GM18511 (cell line): Measurements from ENCODE around the gene GNA14.
"Not testable (repeated sequence)": the region's sequence is repeated elsewhere in the genome, so short reads cannot be mapped to it uniquely, and the experiment has no call there.

Source experiments
- ATAC-seq: cut with Tn5 transposase; IDR thresholded peaks from one replicate; pipeline ENCODE4 v1.9.1; 2021; ENCODE audit warnings: mild to moderate bottlenecking, moderate library complexity; ENCODE audit not compliant: unreplicated experiment

GNA14 gene

GRCh38 chr9:77455312-77455927, 192.7 kb downstream of the GNA14 start:
- ATAC-seq, result peak; percentile 43

DNA sequence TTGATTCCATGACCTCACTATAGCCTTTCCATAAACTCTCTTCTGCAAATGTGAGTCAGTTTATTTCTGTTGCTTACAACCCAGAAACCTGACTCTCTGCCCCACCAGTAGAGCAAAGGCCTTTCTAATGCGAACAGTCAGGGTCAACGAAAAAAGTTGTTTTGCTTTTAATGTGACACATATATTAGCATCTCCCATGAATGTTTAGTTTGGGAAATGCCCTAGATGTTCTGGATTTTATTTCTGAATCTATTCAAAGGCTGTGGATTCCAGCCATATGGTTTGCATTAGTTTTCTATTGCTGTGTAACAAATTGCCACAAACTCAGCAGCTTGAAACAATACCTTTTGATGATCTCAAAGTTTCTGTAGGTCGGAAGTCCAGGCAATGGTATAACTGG, 193.5 kb downstream of the GNA14 start:
- ATAC-seq, result no peak

GRCh38 chr9:77453825-77454647, 194.1 kb downstream of the GNA14 start:
- no peak for ATAC-seq

DNA sequence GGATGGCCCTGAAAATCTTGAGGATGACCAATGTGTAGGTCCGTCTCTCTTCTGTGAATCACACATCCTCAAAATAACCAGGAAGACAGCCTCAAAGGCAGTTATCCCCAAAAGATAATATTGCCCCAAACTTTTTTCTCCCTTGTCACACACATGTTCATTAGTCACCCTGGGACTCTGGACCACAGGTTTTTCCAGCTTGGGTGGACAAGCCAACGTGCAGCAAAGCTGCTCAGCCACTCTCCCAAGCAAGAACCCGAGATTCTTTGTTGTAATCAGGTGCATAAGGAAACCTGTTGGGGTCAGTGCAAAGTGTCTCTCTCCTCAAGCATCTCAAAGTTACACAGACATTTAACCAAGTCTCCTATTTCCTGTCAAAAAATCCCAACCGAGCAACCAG, 196.6 kb downstream of the GNA14 start:
- ATAC-seq, result no peak

DNA sequence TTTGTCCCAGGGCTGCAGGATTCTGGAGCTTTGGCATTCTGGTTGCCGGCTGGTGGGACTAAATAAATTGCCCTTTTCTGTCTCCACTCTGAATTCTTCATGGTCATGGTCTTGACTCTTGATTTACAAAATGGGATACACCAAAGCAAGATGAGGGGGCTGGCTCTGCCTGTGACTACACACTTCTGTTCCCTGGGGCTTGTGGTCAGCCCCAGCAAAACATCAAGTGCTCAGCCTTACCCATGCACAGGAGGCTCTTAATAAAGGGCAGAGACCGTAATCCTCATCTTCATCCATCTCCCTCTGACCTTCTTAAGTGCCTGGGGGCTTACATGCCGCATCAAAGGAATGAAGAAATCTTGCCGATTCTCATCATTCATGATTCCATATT, 198.0 kb downstream of the GNA14 start:
- ATAC-seq, result no peak

DNA sequence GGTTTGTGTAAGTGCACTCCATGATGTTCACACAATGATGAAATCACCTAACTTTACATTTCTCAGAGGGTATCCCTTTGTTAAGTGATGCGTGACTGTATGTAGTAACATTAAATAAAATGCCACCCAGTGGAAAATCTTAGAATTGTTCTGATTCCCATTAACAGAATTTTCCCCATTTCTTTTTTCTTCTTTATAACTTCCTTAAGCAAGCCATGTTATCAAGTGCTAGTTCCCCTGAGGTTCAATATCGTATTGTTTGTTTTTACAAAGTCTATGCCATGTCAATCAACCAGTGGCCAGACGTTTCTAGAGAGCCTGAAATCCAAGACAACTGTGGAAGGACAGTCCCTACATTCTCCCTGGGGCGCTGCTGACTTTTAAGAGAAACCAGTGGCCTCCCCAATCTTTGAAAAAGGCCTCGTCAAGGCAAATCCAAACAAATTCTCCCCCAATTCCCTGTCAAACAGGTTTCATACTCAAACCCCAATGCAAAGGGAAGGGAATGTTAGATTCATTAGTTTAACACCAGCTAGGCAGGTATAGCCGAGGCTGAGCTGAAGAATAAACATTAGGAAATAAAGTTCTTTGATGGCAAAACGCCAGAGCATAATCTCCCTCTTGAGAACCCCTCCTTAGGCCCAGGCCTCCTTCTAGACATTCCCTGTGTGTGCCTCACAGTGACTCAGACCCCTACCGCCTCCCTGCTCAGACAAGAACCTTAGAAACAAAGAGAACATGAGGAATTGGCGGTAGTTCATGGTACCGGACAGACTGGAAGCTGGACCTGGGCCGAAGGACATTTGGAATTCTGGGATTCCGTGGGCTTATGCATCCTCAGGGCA, 198.7 kb downstream of the GNA14 start:
- ATAC-seq, result no peak

GRCh38 chr9:77447646-77448045, 200.5 kb downstream of the GNA14 start:
- ATAC-seq, result no peak

DNA sequence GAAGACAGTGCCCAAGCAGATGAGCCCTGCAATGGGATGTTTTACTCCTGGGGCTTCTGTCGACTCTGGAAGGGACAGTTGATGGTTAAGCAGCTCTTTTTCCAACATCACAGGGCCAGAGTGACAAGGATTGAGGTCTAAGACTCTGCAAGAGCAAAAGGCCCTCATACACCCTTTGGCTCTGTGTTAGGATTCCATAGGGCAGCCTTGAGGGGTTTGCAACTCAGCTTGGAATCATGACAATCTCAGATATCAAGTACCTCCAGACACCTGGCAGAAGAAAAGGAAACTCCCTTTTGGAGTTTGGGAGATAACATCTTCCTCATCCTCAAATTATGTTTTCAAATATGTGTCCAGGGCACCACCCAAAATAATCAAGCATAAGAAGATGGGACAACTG, 205.7 kb downstream of the GNA14 start:
- no peak for ATAC-seq

DNA sequence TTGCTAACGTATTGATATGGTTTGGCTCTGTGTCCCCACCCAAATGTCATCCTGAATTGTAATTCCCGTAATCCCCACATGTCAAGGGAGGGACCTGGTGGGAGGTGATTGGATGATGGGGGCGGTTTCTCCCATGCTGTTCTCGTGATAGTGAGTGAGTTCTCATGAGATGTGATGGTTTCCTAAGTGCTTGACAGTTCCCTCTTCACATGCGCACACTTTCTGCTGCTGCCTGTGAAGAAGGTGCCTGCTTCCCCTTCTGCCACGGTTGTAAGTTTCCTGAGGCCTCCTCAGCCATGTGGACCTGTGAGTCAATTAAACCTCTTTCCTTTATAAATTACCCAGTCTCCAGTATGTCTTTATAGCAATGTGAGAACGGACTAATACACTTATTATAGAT, 207.0 kb downstream of the GNA14 start:
- ATAC-seq, result not testable (repeated sequence)

DNA sequence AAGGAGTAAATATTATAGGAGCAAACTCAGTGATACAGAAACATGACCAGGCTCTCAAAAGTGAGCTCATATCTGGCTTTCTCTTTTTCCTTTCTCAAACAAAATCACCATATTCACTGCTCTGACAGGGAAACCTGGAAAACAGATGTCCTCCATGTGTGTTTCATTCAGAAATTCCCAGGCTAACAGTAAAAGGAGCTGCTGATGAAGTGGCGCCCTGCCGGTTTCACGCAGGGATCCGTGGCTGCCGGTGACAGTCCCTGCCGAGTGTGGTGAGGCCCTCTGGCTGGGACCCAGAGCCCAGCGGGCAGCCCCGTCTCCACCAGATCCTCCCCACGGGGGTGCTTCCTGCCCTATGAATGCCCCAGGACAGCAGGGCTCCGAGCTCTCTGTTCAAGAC, 208.1 kb downstream of the GNA14 start:
- no peak for ATAC-seq

GRCh38 chr9:77438653-77439052, 209.5 kb downstream of the GNA14 start:
- ATAC-seq, result no peak

- ATAC-seq, result no peak
These were observed 212.4 kb downstream of the GNA14 start for GRCh38 chr9:77435688-77436087.

DNA sequence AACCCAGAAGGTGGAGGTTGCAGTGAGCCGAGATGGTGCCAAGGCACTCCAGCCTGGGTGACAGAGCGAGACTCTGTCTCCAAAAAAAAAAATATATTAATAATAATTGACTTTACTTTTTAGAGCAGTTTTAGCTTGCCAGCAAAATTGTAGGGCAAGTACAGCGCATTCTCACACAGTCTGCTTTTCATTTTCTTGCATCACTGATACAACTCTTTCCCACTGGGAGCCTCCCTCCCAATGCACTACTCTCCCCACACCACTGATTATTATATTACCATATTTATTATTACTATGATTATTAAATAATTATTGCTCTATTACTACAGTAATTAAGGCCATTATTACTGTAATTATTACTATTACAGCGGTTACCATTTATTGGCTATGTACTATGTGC, 212.8 kb downstream of the GNA14 start:
- ATAC-seq, result no peak

GRCh38 chr9:77433675-77434445, 214.3 kb downstream of the GNA14 start:
- ATAC-seq, result peak; percentile 87

DNA sequence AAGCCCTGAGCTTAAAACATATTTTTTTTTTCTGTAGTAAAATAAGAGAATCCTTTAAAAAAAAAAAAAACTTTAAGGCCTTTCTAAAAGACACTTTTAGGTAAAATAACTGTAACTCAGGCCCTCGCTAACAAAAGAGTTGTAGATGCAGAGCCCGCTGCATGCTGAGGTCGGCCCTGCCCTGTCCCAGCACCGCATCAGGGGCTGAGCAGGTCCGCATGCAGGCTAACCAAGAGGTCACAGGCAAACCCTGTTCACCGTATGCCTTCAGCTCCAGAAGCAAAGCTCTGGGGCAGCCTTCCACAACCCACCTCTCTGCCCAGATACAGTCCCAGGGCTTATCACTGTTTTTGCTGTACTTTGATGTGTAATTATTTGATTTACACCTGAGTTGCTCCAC, 216.1 kb downstream of the GNA14 start:
- ATAC-seq, result no peak

GRCh38 chr9:77429928-77430327, 218.2 kb downstream of the GNA14 start:
- no peak for ATAC-seq

DNA sequence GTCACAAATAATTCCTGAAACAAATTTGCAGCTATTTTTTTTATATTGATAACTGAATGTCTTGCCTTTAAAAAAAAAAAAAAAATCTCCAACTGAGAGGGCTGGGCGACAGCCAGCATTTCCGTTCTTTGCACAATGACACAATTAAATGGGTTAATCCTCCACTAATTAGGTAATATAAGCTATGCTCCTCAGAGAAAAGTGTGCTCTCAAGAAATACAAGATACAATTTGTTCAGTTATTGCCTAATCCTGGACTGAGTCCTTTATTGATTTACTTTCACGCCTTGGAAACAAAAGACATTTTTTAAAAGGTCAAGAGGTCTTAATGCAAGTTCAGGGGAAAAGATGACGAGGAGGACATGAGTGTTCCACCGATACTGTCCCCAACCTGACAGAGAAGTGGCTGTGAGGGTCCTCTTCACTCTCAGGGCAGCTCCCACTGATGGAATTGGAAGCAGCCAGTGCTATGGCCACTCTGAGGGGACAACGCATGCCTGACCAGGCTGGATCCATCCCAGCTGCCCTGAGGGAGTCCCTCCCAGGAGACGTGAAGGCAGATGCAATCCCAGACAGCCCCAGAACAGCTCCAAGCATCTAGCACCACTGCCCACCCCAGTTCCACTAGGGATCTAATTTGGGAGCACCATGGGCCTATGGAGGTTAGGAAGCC, 220.7 kb downstream of the GNA14 start:
- ATAC-seq, result no peak

DNA sequence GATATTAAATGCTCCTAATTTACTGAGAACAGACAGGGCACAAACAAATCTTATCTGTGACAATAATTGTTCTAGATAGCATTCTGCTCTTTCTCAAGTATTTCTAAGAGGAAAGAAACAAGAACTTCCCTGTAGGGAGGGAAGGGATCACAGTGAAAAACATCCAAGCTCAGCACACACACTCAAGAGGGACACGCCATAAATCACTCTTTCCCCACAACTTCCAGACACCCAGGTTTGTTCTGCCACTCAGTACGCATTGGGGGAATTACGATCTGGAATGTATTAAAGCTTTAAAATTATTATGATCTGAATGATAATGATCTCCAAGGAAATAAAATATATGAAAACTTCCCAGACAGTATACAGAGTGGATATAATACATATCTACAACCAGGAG, 221.4 kb downstream of the GNA14 start:
- no peak for ATAC-seq

GRCh38 chr9:77424993-77425392, 223.1 kb downstream of the GNA14 start:
- no peak for ATAC-seq

- ATAC-seq, result no peak
These were observed 224.3 kb downstream of the GNA14 start for GRCh38 chr9:77423841-77424240.
